HG03571 (cell line): ENCODE results near the gene GRIP2.

ENCODE experiments used
- ATAC-seq: cut with Tn5 transposase; IDR thresholded peaks from one replicate; pipeline ENCODE4 v1.9.1; 2021; ENCODE audit not compliant: unreplicated experiment

The GRIP2 gene

GRCh38 chr3:14488286-14489041, 51.7 kb downstream of the GRIP2 start:
- no peak for ATAC-seq

- no peak for ATAC-seq
These were observed 52.3 kb downstream of the GRIP2 start for GRCh38 chr3:14487821-14488220.

- no peak for ATAC-seq
These were observed 53.1 kb downstream of the GRIP2 start for GRCh38 chr3:14487086-14487485.

GRCh38 chr3:14486460-14486859, 53.7 kb downstream of the GRIP2 start:
- no peak for ATAC-seq

GRCh38 chr3:14485981-14486380, 54.2 kb downstream of the GRIP2 start:
- ATAC-seq, result no peak

- no peak for ATAC-seq
These were observed 55.4 kb downstream of the GRIP2 start for GRCh38 chr3:14484741-14485140.

GRCh38 chr3:14483286-14483685, 56.9 kb downstream of the GRIP2 start:
- no peak for ATAC-seq

GRCh38 chr3:14482271-14482721, 57.8 kb downstream of the GRIP2 start:
- ATAC-seq, result no peak

GRCh38 chr3:14481646-14482036, 58.5 kb downstream of the GRIP2 start:
- ATAC-seq, result no peak

- no peak for ATAC-seq
These were observed 59.0 kb downstream of the GRIP2 start for GRCh38 chr3:14481018-14481645.

- ATAC-seq, result no peak
These were observed 59.7 kb downstream of the GRIP2 start for GRCh38 chr3:14480207-14481017.

- ATAC-seq, result no peak
These were observed 60.6 kb downstream of the GRIP2 start for GRCh38 chr3:14479591-14479990.

GRCh38 chr3:14478956-14479550, 61.1 kb downstream of the GRIP2 start:
- ATAC-seq, result no peak

- no peak for ATAC-seq
These were observed 62.7 kb downstream of the GRIP2 start for GRCh38 chr3:14477311-14477935.

GRCh38 chr3:14476583-14477265, 63.4 kb downstream of the GRIP2 start:
- no peak for ATAC-seq

- no peak for ATAC-seq
These were observed 64.5 kb downstream of the GRIP2 start for GRCh38 chr3:14475621-14476020.

GRCh38 chr3:14474363-14475081, 65.6 kb downstream of the GRIP2 start:
- no peak for ATAC-seq

- ATAC-seq, result no peak
These were observed 66.7 kb downstream of the GRIP2 start for GRCh38 chr3:14473411-14473891.
